GM20000 (cell line): ENCODE data around the gene OVCA2.
"Not testable (repeated sequence)": the region's sequence is repeated elsewhere in the genome, so short reads cannot be mapped to it uniquely, and the experiment has no call there.

Experiments used
- DNase-seq: peaks from one replicate; pipeline ENCODE4 v3.0.0; 2012; ENCODE audit warnings: low spot score
- CTCF ChIP-seq: IDR thresholded peaks from 2 replicates; pipeline ENCODE4 v1.5.1; 2012; ENCODE audit warnings: mild to moderate bottlenecking, control low read depth; ENCODE audit errors: extremely low read depth, missing control alignments

Gene OVCA2

GRCh38 chr17:2008332-2009126, 33.3 kb upstream of the OVCA2 start:
- TF ChIP-seq CTCF: no peak
- DNase-seq: no peak

- no peak for DNase-seq
- TF ChIP-seq CTCF: no peak
Measured at GRCh38 chr17:2009737-2010136, 32.1 kb upstream of the OVCA2 start.

DNA sequence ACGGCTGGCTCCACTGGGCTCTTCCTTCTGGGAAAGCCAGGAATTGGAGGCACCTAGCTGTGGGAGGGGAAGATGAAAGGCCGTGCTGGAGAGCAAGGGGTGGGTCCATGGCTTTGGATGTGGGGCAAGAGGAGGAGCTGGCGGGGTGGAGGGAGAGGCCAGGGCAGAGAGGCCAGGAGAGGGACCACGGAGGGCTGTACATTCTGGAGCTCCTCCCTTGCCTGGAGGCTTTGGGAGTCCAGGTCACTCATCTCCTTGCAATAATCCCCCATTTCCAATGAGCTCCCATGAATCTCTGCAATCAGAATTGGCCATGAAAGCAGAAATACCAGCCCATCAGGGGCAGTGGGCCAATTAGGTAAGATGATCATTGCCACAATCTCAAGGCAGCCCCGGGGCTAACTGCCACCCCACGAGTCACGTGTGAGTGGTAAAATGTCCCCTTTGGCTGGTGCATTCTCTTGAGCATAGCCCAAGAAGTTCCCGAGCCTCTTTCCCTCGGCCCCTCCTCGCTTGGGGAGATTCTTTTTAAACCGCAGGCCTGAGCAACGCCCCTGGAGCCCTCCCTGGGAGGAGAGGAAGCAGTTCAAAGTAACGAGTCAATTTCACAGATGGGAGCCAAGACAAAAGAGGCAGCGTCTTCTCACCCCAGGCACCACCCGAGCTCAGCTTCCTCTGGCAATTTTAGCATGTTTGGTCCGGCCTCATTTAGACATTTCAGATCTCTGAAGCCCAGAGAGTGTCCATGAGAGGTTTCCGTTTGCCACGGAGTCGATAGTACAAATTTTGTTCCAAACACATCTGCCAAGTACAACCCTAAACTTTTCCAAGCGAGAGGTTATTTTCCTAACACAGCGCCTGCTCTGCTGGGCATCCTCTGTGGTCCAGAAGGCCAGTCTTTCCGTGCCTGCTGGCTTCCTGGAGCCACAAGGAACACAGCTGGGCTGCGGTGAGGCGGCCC, 30.1 kb upstream of the OVCA2 start:
- TF ChIP-seq CTCF: no peak
- no peak for DNase-seq

DNA sequence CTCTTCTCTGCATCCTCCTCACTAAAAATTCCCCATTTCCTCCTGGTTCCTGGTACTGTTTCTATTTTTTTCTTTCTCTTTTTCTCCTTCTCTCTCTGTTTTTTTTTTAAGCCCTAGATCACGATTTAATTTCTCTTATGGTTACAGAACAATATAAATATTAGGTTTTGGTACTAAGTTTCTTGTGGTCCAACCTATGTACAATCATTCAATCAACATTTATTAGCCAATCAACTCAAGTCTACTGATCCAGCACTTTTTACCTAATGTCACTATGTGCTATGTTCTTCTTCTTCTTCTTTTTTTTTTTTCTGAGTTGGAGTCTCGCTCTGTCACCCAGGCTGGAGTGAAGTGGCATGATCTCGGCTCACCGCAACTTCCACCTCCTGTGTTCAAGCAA, 29.3 kb upstream of the OVCA2 start:
- no peak for TF ChIP-seq CTCF

DNA sequence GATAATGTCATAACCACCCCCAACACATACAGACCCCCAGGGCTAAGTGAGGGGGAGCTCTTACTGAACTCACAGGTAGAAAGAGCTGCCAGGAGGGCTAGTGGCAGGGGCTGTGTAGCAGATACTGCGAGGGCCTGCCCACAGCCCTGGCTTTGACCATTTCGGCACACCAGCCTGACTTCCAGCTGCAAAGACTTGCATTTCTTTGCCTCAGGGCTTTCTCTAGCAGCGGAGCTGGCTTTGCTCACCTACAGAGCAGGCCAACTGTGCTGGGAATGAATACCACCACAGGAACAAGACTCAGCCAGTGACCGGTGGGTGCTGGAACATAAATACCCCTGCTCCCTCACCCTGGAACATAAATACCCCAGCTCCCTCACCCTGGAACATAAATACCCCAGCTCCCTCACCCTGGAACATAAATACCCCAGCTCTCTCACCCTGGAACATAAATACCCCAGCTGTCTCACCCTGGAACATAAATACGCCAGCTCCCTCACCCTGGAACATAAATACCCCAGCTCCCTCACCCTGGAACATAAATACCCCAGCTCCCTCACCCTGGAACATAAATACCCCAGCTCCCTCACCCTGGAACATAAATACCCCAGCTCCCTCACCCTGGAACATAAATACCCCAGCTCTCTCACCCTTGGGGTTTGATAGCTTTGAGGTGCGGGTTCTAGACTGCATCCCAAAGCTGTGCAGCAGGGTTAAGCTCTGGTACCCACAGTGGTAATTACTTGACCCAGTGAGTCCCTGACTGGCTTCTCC, 28.4 kb upstream of the OVCA2 start:
- not testable (repeated sequence) for DNase-seq

More for the DNA sequence above, 29.3 kb upstream of the OVCA2 start:
- DNase-seq: no peak

DNA sequence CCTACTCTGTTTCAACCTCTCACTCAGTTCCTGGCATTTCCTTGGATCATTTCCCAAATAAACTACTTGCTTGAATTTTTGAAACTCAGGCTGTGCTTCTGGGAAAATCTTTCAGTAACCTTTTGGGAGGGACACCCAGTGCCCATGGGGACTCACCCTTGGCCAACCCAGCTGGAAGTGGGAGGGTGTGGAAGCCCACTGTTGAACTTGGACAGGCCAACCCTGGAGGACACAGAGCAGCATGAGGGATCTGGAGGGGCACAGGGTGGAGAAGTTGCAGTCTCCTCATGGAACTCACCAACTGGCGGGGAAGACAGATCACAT, 27.9 kb upstream of the OVCA2 start:
- TF ChIP-seq CTCF: no peak
- DNase-seq: no peak

GRCh38 chr17:2015314-2015713, 26.5 kb upstream of the OVCA2 start:
- TF ChIP-seq CTCF: no peak
- DNase-seq: no peak
